GM18951 (cell line): ENCODE results near the gene SPATA6L.
"Not testable (repeated sequence)": the region's sequence is repeated elsewhere in the genome, so short reads cannot be mapped to it uniquely, and the experiment has no call there.

Experiments used
- POLR2A ChIP-seq: IDR thresholded peaks from 4 replicates; pipeline ENCODE4 v1.6.1; 2011; ENCODE audit warnings: mild to moderate bottlenecking; ENCODE audit not compliant: insufficient read length, insufficient read depth; ENCODE audit errors: extremely low read depth
- in situ Hi-C: fragments of 300-500 bp; cut with MboI; formaldehyde crosslinking; loops from one replicate; pipeline ENCODE4 v1.12.0; 2022; ENCODE audit warnings: low sequenced_read_pairs, mixed read lengths, inconsistent platforms; ENCODE audit not compliant: unreplicated experiment

The SPATA6L gene

GRCh38 chr9:4639420-4639819 lies 26.9 kb downstream of the SPATA6L start:
- in situ Hi-C loops, result loop anchor here (10.0 kb wide), 1 partner anchor 255 kb away; no protein-coding TSS in a partner anchor
- TF ChIP-seq POLR2A, result no peak

GRCh38 chr9:4638968-4639367 lies 27.3 kb downstream of the SPATA6L start:
- TF ChIP-seq POLR2A, result no peak
- in situ Hi-C loops, result loop anchor here (10.0 kb wide), 1 partner anchor 254 kb away; no protein-coding TSS in a partner anchor

GRCh38 chr9:4630836-4631235 lies 35.4 kb downstream of the SPATA6L start:
- no peak for TF ChIP-seq POLR2A
- in situ Hi-C loops, result loop anchor here (10.0 kb wide), 1 partner anchor 246 kb away; no protein-coding TSS in a partner anchor

GRCh38 chr9:4622016-4622415 lies 44.3 kb downstream of the SPATA6L start:
- no peak for TF ChIP-seq POLR2A
- in situ Hi-C loops, result no loop called here

- no peak for TF ChIP-seq POLR2A
- in situ Hi-C loops, result no loop called here
Observed at GRCh38 chr9:4620881-4621555, 45.3 kb downstream of the SPATA6L start.

GRCh38 chr9:4620057-4620765 lies 46.1 kb downstream of the SPATA6L start:
- TF ChIP-seq POLR2A, result no peak
- in situ Hi-C loops, result no loop called here

GRCh38 chr9:4618700-4619099 lies 47.6 kb downstream of the SPATA6L start:
- in situ Hi-C loops, result no loop called here
- TF ChIP-seq POLR2A, result no peak

GRCh38 chr9:4617752-4618151 lies 48.5 kb downstream of the SPATA6L start:
- TF ChIP-seq POLR2A, result no peak
- in situ Hi-C loops, result no loop called here

- in situ Hi-C loops, result no loop called here
- no peak for TF ChIP-seq POLR2A
Observed at GRCh38 chr9:4615778-4616177, 50.5 kb downstream of the SPATA6L start.

- no peak for TF ChIP-seq POLR2A
- in situ Hi-C loops, result no loop called here
Observed at GRCh38 chr9:4615251-4615650, 51.0 kb downstream of the SPATA6L start.

GRCh38 chr9:4614627-4615026 lies 51.7 kb downstream of the SPATA6L start:
- in situ Hi-C loops, result no loop called here
- no peak for TF ChIP-seq POLR2A

GRCh38 chr9:4606033-4606432 lies 60.2 kb downstream of the SPATA6L start:
- in situ Hi-C loops, result not testable (repeated sequence)

- in situ Hi-C loops, result no loop called here
- TF ChIP-seq POLR2A, result no peak
Observed at GRCh38 chr9:4604678-4605095, 61.6 kb downstream of the SPATA6L start.

GRCh38 chr9:4603830-4604229 lies 62.5 kb downstream of the SPATA6L start:
- in situ Hi-C loops, result no loop called here
- no peak for TF ChIP-seq POLR2A
